IgD-negative memory B cell (primary cell): ENCODE data around the gene RAD51D. TPM values are rescaled to one million over a fixed set of nuclear protein-coding genes. Genes with fewer than 3 reads are reported as not detected.
A peak's percentile ranks its signal among the peaks of the same experiment; 100 is the strongest.
"Not testable (repeated sequence)": the region's sequence is repeated elsewhere in the genome, so short reads cannot be mapped to it uniquely, and the experiment has no call there.

ENCODE experiments used
- H3K27ac Mint-ChIP-seq, 3 donors: one replicate each; pipeline ENCODE4 v1.8.0; 2020 to 2022; ENCODE audit warnings: mild to moderate bottlenecking in 3 of 3, mixed read lengths in 3 of 3, moderate library complexity in 1 of 3
- H3K27me3 Mint-ChIP-seq: one replicate; pipeline ENCODE4 v1.8.0; 2021; ENCODE audit warnings: mixed read lengths
- H3K36me3 Mint-ChIP-seq: one replicate; pipeline ENCODE4 v1.8.0; 2020; ENCODE audit warnings: mild to moderate bottlenecking, mixed read lengths
- H3K4me1 Mint-ChIP-seq, 3 donors: one replicate each; pipeline ENCODE4 v1.8.0; 2020 to 2022; ENCODE audit warnings: mixed read lengths in 3 of 3, mild to moderate bottlenecking in 1 of 3
- H3K4me3 Mint-ChIP-seq, 4 donors: one replicate each; pipeline ENCODE4 v1.8.0; 2020 to 2022; ENCODE audit warnings: mild to moderate bottlenecking in 4 of 4, mixed read lengths in 4 of 4, moderate library complexity in 3 of 4
- H3K9me3 Mint-ChIP-seq, 3 donors: one replicate each; pipeline ENCODE4 v1.8.0; 2020 to 2021; ENCODE audit warnings: mixed read lengths in 3 of 3, mild to moderate bottlenecking in 1 of 3
- polyA plus RNA-seq: library from polyadenylated mRNA; unstranded; fragments of 300-500 nt; fragmentation: Illumina TruSeq; gene quantifications from one replicate; pipeline ENCODE4 v1.2.3, GENCODE V29; 2021

The RAD51D gene
- polyA plus RNA-seq, 1 donor from 2014 or later, result 14.3 TPM

GRCh38 chr17:35129154-35129972, 9.7 kb upstream of the RAD51D start:
- Mint-ChIP-seq H3K36me3 (peaks cover 5% of the 10 kb centered on the region), H3K27ac (no peak overlapping the region), H3K4me1 (peaks cover 0 to 1% (median 0%) of the 10 kb centered on the region in 3 donors), H3K27me3 (no peaks in the 10 kb centered on the region), H3K9me3 (no peaks in the 10 kb centered on the region), H3K4me3 (no peak overlapping the region)

- H3K27ac Mint-ChIP-seq, result peak overlapping the region in 1 of 3 donors; percentile 81
- H3K36me3 Mint-ChIP-seq, result peaks cover 2% of the 10 kb centered on the region
- H3K4me3 Mint-ChIP-seq, result no peak overlapping the region
- H3K4me1 Mint-ChIP-seq, result peaks cover 0 to 1% (median 0%) of the 10 kb centered on the region in 3 donors
- H3K27me3 Mint-ChIP-seq, result no peaks in the 10 kb centered on the region
- H3K9me3 Mint-ChIP-seq, result no peaks in the 10 kb centered on the region
Measured at GRCh38 chr17:35127751-35128514, 8.3 kb upstream of the RAD51D start.

GRCh38 chr17:35121315-35121714, 1.7 kb upstream of the RAD51D start, which contains the start of gene FNDC8:
Gene FNDC8, plus strand, starts transcription at chr17:35121615. Its CDS starts 79 bp downstream, at chr17:35121694.
- H3K4me1 Mint-ChIP-seq, result peaks cover 9 to 23% (median 14%) of the 10 kb centered on the region in 3 donors
- peaks cover 3% of the 10 kb centered on the region for H3K27me3 Mint-ChIP-seq
- H3K4me3 Mint-ChIP-seq, result peak within 1 kb of the TSS; percentile 47 to 72 (median 57)
- H3K9me3 Mint-ChIP-seq, result no peaks in the 10 kb centered on the region
- no peaks in the 10 kb centered on the region for H3K36me3 Mint-ChIP-seq
- H3K27ac Mint-ChIP-seq, result peak within 1 kb of the TSS in 2 of 3 donors; percentile 31 to 73

GRCh38 chr17:35117984-35118383, 1.7 kb downstream of the RAD51D start:
- peaks cover 3% of the 10 kb centered on the region for H3K27me3 Mint-ChIP-seq
- no peaks in the 10 kb centered on the region for H3K9me3 Mint-ChIP-seq
- H3K36me3 Mint-ChIP-seq, result peaks cover 2% of the 10 kb centered on the region
- H3K4me1 Mint-ChIP-seq, result peaks cover 14 to 27% (median 14%) of the 10 kb centered on the region in 3 donors
- H3K4me3 Mint-ChIP-seq, result peak overlapping the region; percentile 56 to 83 (median 76)
- H3K27ac Mint-ChIP-seq, result peak overlapping the region in 2 of 3 donors; percentile 45 to 88

GRCh38 chr17:35116845-35117244, 2.8 kb downstream of the RAD51D start:
- H3K9me3 Mint-ChIP-seq, result no peaks in the 10 kb centered on the region
- H3K27ac Mint-ChIP-seq, result peak overlapping the region in 1 of 3 donors; percentile 47
- H3K4me3 Mint-ChIP-seq, result peak overlapping the region in 1 of 4 donors; percentile 6
- H3K4me1 Mint-ChIP-seq, result peaks cover 14 to 28% (median 14%) of the 10 kb centered on the region in 3 donors
- H3K36me3 Mint-ChIP-seq, result peaks cover 2% of the 10 kb centered on the region
- H3K27me3 Mint-ChIP-seq, result peaks cover 3% of the 10 kb centered on the region

- not testable (repeated sequence) for H3K36me3 Mint-ChIP-seq, H3K9me3 Mint-ChIP-seq, H3K4me3 Mint-ChIP-seq, H3K4me1 Mint-ChIP-seq, H3K27ac Mint-ChIP-seq, H3K27me3 Mint-ChIP-seq
Measured at GRCh38 chr17:35110791-35111190, 8.9 kb downstream of the RAD51D start.

GRCh38 chr17:35104844-35105450, 14.7 kb downstream of the RAD51D start:
- Mint-ChIP-seq H3K9me3 (peaks cover 0 to 2% (median 0%) of the 10 kb centered on the region in 3 donors), H3K27me3 (no peaks in the 10 kb centered on the region), H3K27ac (peak overlapping the region in 1 of 3 donors; percentile 43), H3K36me3 (peaks cover 8% of the 10 kb centered on the region), H3K4me3 (no peak overlapping the region), H3K4me1 (no peaks in the 10 kb centered on the region)

GRCh38 chr17:35103271-35103670, 16.4 kb downstream of the RAD51D start:
- H3K36me3 Mint-ChIP-seq, result peaks cover 8% of the 10 kb centered on the region
- no peaks in the 10 kb centered on the region for H3K27me3 Mint-ChIP-seq
- H3K4me3 Mint-ChIP-seq, result no peak overlapping the region
- no peaks in the 10 kb centered on the region for H3K4me1 Mint-ChIP-seq
- peak overlapping the region in 2 of 3 donors; percentile 27 to 63 for H3K27ac Mint-ChIP-seq
- H3K9me3 Mint-ChIP-seq, result peaks cover 0 to 2% (median 0%) of the 10 kb centered on the region in 3 donors

GRCh38 chr17:35101725-35102124, 17.9 kb downstream of the RAD51D start:
- Mint-ChIP-seq H3K4me3 (no peak overlapping the region), H3K36me3 (peaks cover 6% of the 10 kb centered on the region), H3K9me3 (peaks cover 0 to 2% (median 0%) of the 10 kb centered on the region in 3 donors), H3K4me1 (no peaks in the 10 kb centered on the region), H3K27ac (no peak overlapping the region), H3K27me3 (no peaks in the 10 kb centered on the region)

- Mint-ChIP-seq H3K27me3 (no peaks in the 10 kb centered on the region), H3K4me3 (no peak overlapping the region), H3K9me3 (peaks cover 0 to 1% (median 0%) of the 10 kb centered on the region in 3 donors), H3K36me3 (peaks cover 2% of the 10 kb centered on the region), H3K27ac (peak overlapping the region in 1 of 3 donors; percentile 53), H3K4me1 (no peaks in the 10 kb centered on the region)
Measured at GRCh38 chr17:35101036-35101435, 18.6 kb downstream of the RAD51D start.

- H3K27me3 Mint-ChIP-seq, result no peaks in the 10 kb centered on the region
- H3K27ac Mint-ChIP-seq, result no peak overlapping the region
- no peaks in the 10 kb centered on the region for H3K9me3 Mint-ChIP-seq
- H3K36me3 Mint-ChIP-seq, result no peaks in the 10 kb centered on the region
- H3K4me1 Mint-ChIP-seq, result no peaks in the 10 kb centered on the region
- H3K4me3 Mint-ChIP-seq, result no peak overlapping the region
Measured at GRCh38 chr17:35099908-35100307, 19.8 kb downstream of the RAD51D start.

GRCh38 chr17:35097776-35098175, 21.9 kb downstream of the RAD51D start:
- Mint-ChIP-seq H3K36me3 (no peaks in the 10 kb centered on the region), H3K4me3 (peak overlapping the region in 1 of 4 donors; percentile 17), H3K9me3 (no peaks in the 10 kb centered on the region)

GRCh38 chr17:35095741-35096140, 23.9 kb downstream of the RAD51D start:
- Mint-ChIP-seq H3K27ac (no peak overlapping the region), H3K27me3 (no peaks in the 10 kb centered on the region), H3K4me1 (peaks cover 0 to 3% (median 2%) of the 10 kb centered on the region in 3 donors), H3K4me3 (no peak overlapping the region), H3K9me3 (no peaks in the 10 kb centered on the region), H3K36me3 (no peaks in the 10 kb centered on the region)

More at GRCh38 chr17:35097776-35098175, 21.9 kb downstream of the RAD51D start:
- Mint-ChIP-seq H3K27me3 (no peaks in the 10 kb centered on the region), H3K4me1 (no peaks in the 10 kb centered on the region), H3K27ac (no peak overlapping the region)

- no peak overlapping the region for H3K27ac Mint-ChIP-seq
- H3K9me3 Mint-ChIP-seq, result no peaks in the 10 kb centered on the region
- H3K4me3 Mint-ChIP-seq, result no peak overlapping the region
- no peaks in the 10 kb centered on the region for H3K36me3 Mint-ChIP-seq
- no peaks in the 10 kb centered on the region for H3K27me3 Mint-ChIP-seq
- H3K4me1 Mint-ChIP-seq, result peaks cover 0 to 3% (median 2%) of the 10 kb centered on the region in 3 donors
Measured at GRCh38 chr17:35094902-35095301, 24.8 kb downstream of the RAD51D start.

GRCh38 chr17:35090707-35091106, 29.0 kb downstream of the RAD51D start:
- not testable (repeated sequence) for H3K36me3 Mint-ChIP-seq, H3K27me3 Mint-ChIP-seq, H3K9me3 Mint-ChIP-seq
- H3K4me3 Mint-ChIP-seq, result peak overlapping the region; percentile 27 to 44 (median 36)
- peak overlapping the region in 1 of 3 donors; percentile 3 for H3K27ac Mint-ChIP-seq
- peaks cover 18 to 24% (median 23%) of the 10 kb centered on the region in 3 donors for H3K4me1 Mint-ChIP-seq
